HG02610 (cell line): Measurements from ENCODE around the gene PFKFB1.
"Not testable (repeated sequence)": the region's sequence is repeated elsewhere in the genome, so short reads cannot be mapped to it uniquely, and the experiment has no call there.

Experiments
- ATAC-seq: cut with Tn5 transposase; IDR thresholded peaks from one replicate; pipeline ENCODE4 v1.9.1; 2021; ENCODE audit warnings: mild to moderate bottlenecking, moderate library complexity; ENCODE audit not compliant: unreplicated experiment

PFKFB1 gene

GRCh38 chrX:54994668-54995351, 822 bp upstream of the PFKFB1 start:
- no peak for ATAC-seq

GRCh38 chrX:54992911-54993622, 921 bp downstream of the PFKFB1 start:
- ATAC-seq: no peak

- no peak for ATAC-seq
These were observed 2.3 kb downstream of the PFKFB1 start for GRCh38 chrX:54991706-54992105.

GRCh38 chrX:54983306-54983705, 10.7 kb downstream of the PFKFB1 start:
- not testable (repeated sequence) for ATAC-seq

- no peak for ATAC-seq
These were observed 13.7 kb downstream of the PFKFB1 start for GRCh38 chrX:54980334-54980733.

- ATAC-seq: no peak
These were observed 14.6 kb downstream of the PFKFB1 start for GRCh38 chrX:54979432-54979831.

GRCh38 chrX:54978448-54978847, 15.5 kb downstream of the PFKFB1 start:
- no peak for ATAC-seq

GRCh38 chrX:54977387-54977786, 16.6 kb downstream of the PFKFB1 start:
- no peak for ATAC-seq

- ATAC-seq: no peak
These were observed 29.1 kb downstream of the PFKFB1 start for GRCh38 chrX:54964766-54965497.

- ATAC-seq: no peak
These were observed 32.2 kb downstream of the PFKFB1 start for GRCh38 chrX:54961750-54962149.

- no peak for ATAC-seq
These were observed 43.1 kb downstream of the PFKFB1 start for GRCh38 chrX:54950730-54951375.

GRCh38 chrX:54945224-54945623, 48.8 kb downstream of the PFKFB1 start:
- no peak for ATAC-seq

GRCh38 chrX:54944816-54945215, 49.2 kb downstream of the PFKFB1 start:
- ATAC-seq: no peak

GRCh38 chrX:54937416-54937815, 56.6 kb downstream of the PFKFB1 start:
- no peak for ATAC-seq

GRCh38 chrX:54935306-54935705, 58.7 kb downstream of the PFKFB1 start:
- no peak for ATAC-seq

GRCh38 chrX:54934890-54935289, 59.1 kb downstream of the PFKFB1 start:
- ATAC-seq: no peak

GRCh38 chrX:54934058-54934457, 59.9 kb downstream of the PFKFB1 start:
- ATAC-seq: no peak

GRCh38 chrX:54933150-54933826, 60.7 kb downstream of the PFKFB1 start:
- ATAC-seq: no peak

GRCh38 chrX:54931107-54931506, 62.9 kb downstream of the PFKFB1 start:
- no peak for ATAC-seq

- no peak for ATAC-seq
These were observed 63.5 kb downstream of the PFKFB1 start for GRCh38 chrX:54930291-54931049.
